HG02885 (cell line): ENCODE results near the gene DGCR6.
"Not testable (repeated sequence)": the region's sequence is repeated elsewhere in the genome, so short reads cannot be mapped to it uniquely, and the experiment has no call there.

Source experiments
- ATAC-seq: cut with Tn5 transposase; IDR thresholded peaks from one replicate; pipeline ENCODE4 v1.9.1; 2021; ENCODE audit warnings: mild to moderate bottlenecking; ENCODE audit not compliant: unreplicated experiment, poor library complexity

The DGCR6 gene

GRCh38 chr22:18927573-18927972 is 21.5 kb downstream of the DGCR6 start:
- no peak for ATAC-seq

GRCh38 chr22:18929459-18929858 is 23.3 kb downstream of the DGCR6 start:
- no peak for ATAC-seq

DNA sequence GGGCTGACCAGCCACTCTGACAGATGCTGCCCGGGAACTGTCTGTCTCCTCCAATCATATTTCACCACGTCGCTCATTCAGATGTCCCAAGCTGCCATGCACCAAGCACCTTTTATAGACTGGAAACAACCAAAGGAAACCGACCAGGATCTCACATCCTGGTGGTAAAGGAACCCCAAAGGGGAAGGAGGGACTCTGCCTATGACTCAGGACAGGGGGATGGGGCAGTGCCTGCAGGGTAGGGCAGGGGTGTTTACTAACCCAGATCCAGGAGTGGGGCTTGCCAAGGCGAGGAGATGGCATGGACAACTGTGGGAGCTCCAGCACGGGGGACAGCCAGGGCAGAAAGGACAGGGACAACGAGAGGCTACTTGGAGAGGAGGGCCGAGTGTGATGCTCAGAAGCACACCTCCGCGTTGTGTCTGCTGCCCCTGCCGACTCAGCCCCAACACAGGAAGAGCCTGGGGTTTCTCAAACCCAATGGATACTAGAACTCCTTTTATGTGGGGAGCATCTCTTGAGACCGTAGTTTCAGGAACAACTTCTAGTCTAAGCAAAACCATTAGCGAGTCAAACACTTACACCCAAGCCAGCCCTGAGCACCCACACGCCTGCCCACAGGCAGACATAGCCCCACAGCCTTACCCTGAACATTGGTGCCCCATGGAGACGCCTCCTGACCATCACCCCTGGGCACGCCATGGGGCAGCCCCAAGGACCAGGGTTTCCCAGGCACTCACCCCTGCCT is 26.0 kb downstream of the DGCR6 start:
- ATAC-seq = no peak

- no peak for ATAC-seq
Observed at GRCh38 chr22:18933914-18934313, 27.8 kb downstream of the DGCR6 start.

- not testable (repeated sequence) for ATAC-seq
Observed at GRCh38 chr22:18934688-18935087, 28.6 kb downstream of the DGCR6 start.

DNA sequence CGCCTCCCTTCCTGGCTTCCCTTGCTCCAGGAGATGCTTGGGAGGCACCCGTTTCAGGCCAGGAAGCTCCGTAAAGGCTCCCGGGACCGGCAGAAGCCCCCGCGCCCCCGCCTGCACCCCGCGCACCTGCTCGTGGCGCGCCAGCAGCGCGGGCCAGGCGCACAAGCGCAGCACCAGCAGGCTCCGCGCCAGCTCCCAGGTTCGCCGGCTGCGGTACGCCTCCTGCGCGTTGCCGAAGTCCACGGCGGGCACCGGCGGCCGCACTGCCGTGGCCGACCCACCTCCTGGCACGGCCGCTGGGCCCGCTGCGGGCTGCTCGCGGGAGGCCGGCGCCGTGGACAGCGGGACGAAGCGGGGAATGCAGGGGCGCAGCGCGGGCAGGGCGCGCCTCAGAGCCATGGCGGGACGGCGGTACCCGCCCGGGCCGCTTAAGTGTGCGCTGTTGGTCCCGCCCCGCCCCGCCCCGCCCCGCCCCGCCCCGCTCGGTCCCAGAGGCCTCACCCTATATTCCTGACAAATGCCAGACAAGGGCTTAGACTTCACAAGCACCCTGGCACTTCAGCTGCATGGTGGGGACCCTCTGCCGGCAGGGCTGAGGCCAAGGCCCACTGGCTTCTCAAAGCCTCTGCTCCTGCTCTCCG is 29.9 kb downstream of the DGCR6 start, which contains the start of gene PRODH:
TSS of gene PRODH (minus strand) at position 405 of the 641 bp plus-strand sequence. CDS start at position 399, 6 bp downstream.
- ATAC-seq = no peak

- not testable (repeated sequence) for ATAC-seq
Observed at GRCh38 chr22:18938691-18939090, 32.6 kb downstream of the DGCR6 start.

DNA sequence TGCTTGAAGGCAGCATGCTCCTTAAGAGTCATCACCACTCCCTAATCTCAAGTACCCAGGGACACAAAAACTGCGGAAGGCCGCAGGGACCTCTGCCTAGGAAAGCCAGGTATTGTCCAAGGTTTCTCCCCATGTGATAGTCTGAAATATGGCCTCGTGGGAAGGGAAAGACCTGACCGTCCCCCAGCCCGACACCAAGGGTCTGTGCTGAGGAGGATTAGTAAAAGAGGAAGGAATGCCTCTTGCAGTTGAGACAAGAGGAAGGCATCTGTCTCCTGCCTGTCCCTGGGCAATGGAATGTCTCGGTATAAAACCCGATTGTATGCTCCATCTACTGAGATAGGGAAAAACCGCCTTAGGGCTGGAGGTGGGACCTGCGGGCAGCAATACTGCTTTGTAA is 41.0 kb downstream of the DGCR6 start:
- ATAC-seq = not testable (repeated sequence)

DNA sequence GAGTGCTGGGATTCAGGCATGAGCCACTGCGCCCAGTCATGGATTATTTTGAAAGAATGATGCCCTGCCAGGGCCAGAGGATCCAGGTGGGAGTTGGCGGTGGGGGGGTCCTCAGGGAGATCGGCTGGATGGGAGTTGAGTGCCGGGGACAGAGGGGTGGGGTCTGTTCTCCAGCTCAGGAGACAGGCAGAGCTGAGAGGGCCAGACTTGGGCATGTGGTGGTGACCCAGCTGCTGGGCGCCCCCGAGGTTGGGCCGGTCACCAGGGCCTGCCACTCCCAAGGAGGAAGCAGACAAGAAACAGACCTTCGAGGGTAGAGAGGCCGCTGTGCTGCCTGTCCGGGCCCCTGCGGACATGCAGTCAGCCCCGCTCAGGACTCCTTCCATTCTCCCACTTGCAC is 41.8 kb downstream of the DGCR6 start:
- ATAC-seq = no peak

- ATAC-seq = no peak
Observed at GRCh38 chr22:18950141-18950540, 44.0 kb downstream of the DGCR6 start.

- no peak for ATAC-seq
Observed at GRCh38 chr22:18952022-18952421, 45.9 kb downstream of the DGCR6 start.

DNA sequence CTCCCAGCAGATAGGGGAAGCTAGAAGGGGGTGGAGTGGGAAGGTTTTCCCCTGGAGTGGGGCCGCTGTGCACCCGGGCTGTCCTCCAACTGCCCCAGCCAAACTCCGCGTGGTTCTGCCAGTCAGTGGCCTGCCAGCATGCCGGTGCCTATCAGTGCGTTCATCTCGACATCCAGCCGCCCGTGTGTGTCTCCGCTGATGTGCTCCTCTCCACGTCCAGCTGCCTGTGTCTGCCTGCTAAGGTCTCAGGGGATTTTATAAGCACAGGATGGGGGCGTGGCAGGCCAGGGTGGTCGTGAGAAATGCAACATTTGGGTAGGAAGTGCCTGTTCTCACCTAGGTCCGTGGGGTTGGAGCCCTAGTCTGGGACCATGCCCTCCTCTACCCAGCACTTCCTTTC is 47.0 kb downstream of the DGCR6 start:
- ATAC-seq = not testable (repeated sequence)

- peak; percentile 62 for ATAC-seq
Observed at GRCh38 chr22:18954303-18954989, 48.3 kb downstream of the DGCR6 start.

GRCh38 chr22:18954990-18955571 is 49.0 kb downstream of the DGCR6 start:
- ATAC-seq = no peak

- no peak for ATAC-seq
Observed at GRCh38 chr22:18955696-18956095, 49.6 kb downstream of the DGCR6 start.

DNA sequence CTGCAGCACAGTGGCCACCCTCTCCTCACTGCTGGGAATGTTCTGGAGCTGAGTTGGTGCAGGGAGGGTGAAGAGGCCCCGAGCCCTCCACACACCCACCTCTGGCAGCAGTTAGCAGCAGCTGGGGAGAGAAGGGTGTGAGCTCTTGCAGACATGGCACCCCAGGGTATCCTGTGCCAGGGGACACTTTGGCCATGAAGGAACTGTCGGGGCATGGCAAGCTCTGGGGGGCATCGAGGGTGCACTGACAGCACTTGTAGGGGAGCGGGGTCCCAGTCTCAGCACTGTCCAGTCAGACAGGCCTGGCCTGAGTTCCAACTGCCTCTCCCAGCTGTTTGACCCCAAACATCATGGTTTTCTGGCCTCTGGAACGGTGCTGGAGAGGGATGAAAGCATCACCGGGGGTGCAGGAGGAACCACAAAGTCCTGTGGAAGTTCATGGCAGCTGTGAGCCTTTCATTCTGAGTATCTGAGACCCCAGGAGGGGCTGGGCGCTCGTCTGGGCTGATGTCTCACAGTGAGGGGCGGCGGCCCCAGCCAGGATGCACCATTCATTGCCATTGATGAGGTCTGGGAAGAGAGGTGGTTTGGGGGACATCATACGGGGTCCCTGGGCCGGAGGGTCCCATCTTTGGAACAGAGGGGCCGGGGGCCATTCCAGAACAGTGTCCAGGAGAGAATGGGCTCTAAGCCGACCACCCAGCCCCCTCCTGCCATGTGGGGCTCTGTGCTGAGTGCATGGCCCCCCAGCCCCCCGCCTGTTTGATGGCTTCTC is 50.2 kb downstream of the DGCR6 start:
- not testable (repeated sequence) for ATAC-seq

DNA sequence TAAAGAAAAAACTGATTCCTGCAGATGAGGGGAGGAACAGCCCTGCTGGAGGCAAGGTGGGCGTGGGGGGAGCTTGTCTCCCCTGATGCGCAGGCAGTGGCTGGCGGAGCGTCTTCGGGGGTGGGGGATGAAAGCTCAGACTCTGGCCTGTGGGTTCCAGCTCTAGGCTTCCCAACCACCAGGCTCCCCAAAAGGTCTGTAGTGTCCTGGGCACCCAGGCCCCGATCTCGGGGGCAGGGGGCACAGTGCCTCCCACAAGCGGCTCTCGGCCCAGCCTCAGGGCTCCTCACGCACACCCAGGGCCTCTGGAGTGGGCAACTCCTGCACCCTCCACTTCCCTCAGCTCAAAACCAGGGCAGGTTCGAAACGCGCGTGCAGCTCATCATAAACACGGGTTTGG is 50.8 kb downstream of the DGCR6 start:
- ATAC-seq = not testable (repeated sequence)

- ATAC-seq = not testable (repeated sequence)
Observed at GRCh38 chr22:18957621-18958320, 51.7 kb downstream of the DGCR6 start.

DNA sequence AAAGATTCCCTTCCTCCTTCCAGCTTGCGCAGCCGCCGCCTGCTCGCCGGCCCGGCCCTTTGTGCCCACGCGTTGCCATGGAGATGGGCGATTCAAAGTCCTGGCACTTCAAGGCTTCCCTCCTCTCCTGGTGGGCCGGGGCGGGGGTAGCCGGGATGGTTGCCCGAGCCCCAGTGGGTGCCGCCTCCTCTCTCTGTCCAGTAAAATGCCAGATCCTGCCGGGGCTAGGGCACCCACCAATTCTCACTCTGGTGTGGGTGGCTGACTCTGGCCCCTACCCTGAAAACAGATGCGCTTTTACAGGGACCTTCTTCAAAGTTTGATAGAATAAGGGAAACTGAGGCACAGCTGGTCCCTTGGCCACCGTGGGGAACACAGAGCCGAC is 52.2 kb downstream of the DGCR6 start:
- ATAC-seq = not testable (repeated sequence)
